Subcutaneous abdominal adipose tissue (tissue), 5 donors: Measurements from ENCODE around the gene MMRN1.

Source experiments
- H3K27ac ChIP-seq: one replicate; pipeline ENCODE4 v1.7.0; 2013; ENCODE audit warnings: low read depth, mild to moderate bottlenecking, inconsistent platforms, low read length, moderate library complexity
- H3K27me3 ChIP-seq, 5 donors: one replicate each; pipeline ENCODE4 v1.7.0; 2013; ENCODE audit warnings: low read length in 5 of 5, inconsistent platforms in 1 of 5; ENCODE audit not compliant: control insufficient read depth in 5 of 5, insufficient read depth in 4 of 5
- H3K36me3 ChIP-seq, 5 donors: one replicate each; pipeline ENCODE4 v1.7.0; 2013; ENCODE audit warnings: low read length in 5 of 5; ENCODE audit not compliant: control insufficient read depth in 5 of 5, insufficient read depth in 5 of 5
- H3K4me1 ChIP-seq, 5 donors: one replicate each; pipeline ENCODE4 v1.7.0; 2013; ENCODE audit warnings: low read length in 5 of 5, mild to moderate bottlenecking in 3 of 5, moderate library complexity in 1 of 5; ENCODE audit not compliant: control insufficient read depth in 5 of 5, insufficient read depth in 5 of 5
- H3K4me3 ChIP-seq, 5 donors: one replicate each; pipeline ENCODE4 v1.7.0; 2013; ENCODE audit warnings: low read length in 5 of 5, low read depth in 1 of 5
- H3K9ac ChIP-seq, 5 donors: one replicate each; pipeline ENCODE4 v1.7.0; 2013; ENCODE audit warnings: low read length in 5 of 5, mild to moderate bottlenecking in 4 of 5, moderate library complexity in 3 of 5
- H3K9me3 ChIP-seq, 5 donors: one replicate each; pipeline ENCODE4 v1.7.0; 2013; ENCODE audit warnings: low read length in 5 of 5; ENCODE audit not compliant: control insufficient read depth in 5 of 5
- donor health status: healthy.
- donor health status: healthy.
- donor health status: healthy.
- donor health status: healthy.
- donor health status: healthy.

Gene MMRN1

DNA sequence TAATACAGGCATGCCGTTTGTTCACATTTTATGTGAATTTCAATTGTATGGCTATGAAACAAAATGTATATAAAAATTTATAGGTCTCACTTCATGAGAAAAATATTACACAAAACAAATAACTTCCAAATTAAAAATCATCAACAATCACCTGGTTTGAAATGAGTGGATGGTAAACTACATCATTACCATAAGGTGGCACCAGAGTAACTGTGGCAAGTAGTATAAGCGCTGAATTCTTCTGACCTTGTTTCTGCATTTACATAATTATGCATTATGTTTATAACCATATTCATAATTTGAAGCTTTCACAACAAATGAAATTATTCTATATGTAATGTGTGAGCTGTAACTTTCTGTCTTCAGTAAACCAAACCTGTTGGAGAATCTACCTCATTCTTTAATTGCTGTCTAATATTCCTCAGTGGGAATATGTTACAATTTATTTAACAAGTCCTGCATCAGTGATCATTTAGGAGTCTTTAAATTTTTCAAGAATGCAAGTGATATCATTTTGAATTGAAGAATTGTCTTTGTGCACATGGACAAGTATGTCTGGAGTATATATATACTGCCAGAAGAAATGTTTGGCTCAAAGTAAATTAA is 55.2 kb downstream of the MMRN1 start:
- H3K36me3 ChIP-seq = no peaks in the 10 kb centered on the region
- H3K4me1 ChIP-seq = no peaks in the 10 kb centered on the region
- H3K4me3 ChIP-seq = no peak overlapping the region
- H3K27ac ChIP-seq = no peak overlapping the region
- no peaks in the 10 kb centered on the region for H3K9me3 ChIP-seq
- no peaks in the 10 kb centered on the region for H3K27me3 ChIP-seq
- H3K9ac ChIP-seq = no peak overlapping the region

DNA sequence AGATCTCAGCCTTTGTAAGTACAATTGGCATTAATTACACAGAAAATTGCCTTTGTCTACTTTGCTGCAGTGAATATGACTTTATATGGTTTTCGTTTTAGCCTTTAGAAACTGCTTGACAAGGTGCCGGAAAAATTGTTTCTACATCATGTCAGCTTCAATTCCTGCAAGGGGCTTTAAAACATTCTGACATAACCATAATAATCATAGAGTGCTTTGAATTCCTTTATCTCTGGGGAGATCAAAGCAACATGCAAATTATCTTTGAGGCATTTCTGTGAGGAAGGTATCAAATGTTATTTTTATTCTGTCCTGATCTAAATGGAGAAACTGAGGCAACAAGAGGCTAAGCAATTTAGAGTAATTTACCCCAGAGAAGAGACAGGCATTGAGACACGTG is 57.8 kb downstream of the MMRN1 start:
- H3K27ac ChIP-seq = no peak overlapping the region
- no peaks in the 10 kb centered on the region for H3K36me3 ChIP-seq
- H3K4me3 ChIP-seq = no peak overlapping the region
- no peak overlapping the region for H3K9ac ChIP-seq
- no peaks in the 10 kb centered on the region for H3K4me1 ChIP-seq
- H3K9me3 ChIP-seq = no peaks in the 10 kb centered on the region
- H3K27me3 ChIP-seq = no peaks in the 10 kb centered on the region

DNA sequence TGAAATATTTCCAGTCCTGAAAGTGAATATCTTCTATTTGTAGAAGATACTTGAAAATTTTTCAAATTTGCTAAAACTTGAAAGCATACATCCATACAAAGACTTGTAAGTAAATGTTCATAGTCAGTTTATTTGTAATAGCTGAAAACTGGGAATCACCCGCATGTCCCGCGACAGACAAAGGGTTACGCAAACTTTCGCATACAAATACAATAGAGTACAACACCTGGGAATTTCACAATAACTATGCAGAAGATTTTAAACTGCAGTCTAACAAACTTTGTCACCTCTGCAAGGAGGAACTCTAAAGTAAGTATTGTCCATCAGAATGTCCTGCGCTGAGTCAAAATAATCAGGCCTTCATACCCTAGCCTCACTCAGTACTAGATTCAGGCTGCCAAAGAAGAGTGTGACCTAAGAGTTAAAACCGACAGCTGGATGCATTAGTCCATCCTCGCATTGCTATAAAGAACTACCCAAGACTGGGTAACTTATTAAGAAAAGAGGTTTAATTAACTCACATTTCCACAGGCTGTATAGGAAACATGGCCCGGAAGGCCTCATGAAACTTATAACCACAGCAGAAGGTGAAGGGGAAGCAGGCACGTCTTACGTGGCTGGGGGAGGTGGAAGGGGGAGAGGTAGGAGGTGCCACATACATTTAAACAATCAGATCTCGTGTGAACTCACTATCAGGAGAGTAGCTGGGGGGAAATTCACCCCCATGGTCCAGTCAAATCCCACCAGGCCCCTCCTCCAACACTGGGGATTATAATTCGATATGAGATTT is 60.4 kb downstream of the MMRN1 start:
- Histone ChIP-seq H3K27me3 (no peaks in the 10 kb centered on the region), H3K27ac (no peak overlapping the region), H3K4me1 (no peaks in the 10 kb centered on the region)

GRCh38 chr4:89957046-89957926 is 62.6 kb downstream of the MMRN1 start:
- Histone ChIP-seq H3K27ac (no peak overlapping the region), H3K36me3 (no peaks in the 10 kb centered on the region), H3K9ac (no peak overlapping the region), H3K27me3 (no peaks in the 10 kb centered on the region), H3K4me1 (no peaks in the 10 kb centered on the region), H3K4me3 (no peak overlapping the region), H3K9me3 (no peaks in the 10 kb centered on the region)

More for the DNA sequence above, 60.4 kb downstream of the MMRN1 start:
- Histone ChIP-seq H3K9me3 (no peaks in the 10 kb centered on the region), H3K9ac (no peak overlapping the region), H3K36me3 (no peaks in the 10 kb centered on the region), H3K4me3 (no peak overlapping the region)

- Histone ChIP-seq H3K36me3 (no peaks in the 10 kb centered on the region), H3K4me3 (no peak overlapping the region), H3K27ac (no peak overlapping the region), H3K9me3 (no peaks in the 10 kb centered on the region), H3K4me1 (no peaks in the 10 kb centered on the region), H3K9ac (no peak overlapping the region), H3K27me3 (no peaks in the 10 kb centered on the region)
Observed at GRCh38 chr4:89981789-89982334, 87.2 kb downstream of the MMRN1 start.

- Histone ChIP-seq H3K27me3 (no peaks in the 10 kb centered on the region), H3K9me3 (peaks cover 0 to 4% (median 0%) of the 10 kb centered on the region in 5 donors), H3K36me3 (no peaks in the 10 kb centered on the region), H3K4me1 (no peaks in the 10 kb centered on the region), H3K4me3 (no peak overlapping the region), H3K27ac (no peak overlapping the region), H3K9ac (no peak overlapping the region)
Observed at GRCh38 chr4:89988268-89988667, 93.6 kb downstream of the MMRN1 start.

DNA sequence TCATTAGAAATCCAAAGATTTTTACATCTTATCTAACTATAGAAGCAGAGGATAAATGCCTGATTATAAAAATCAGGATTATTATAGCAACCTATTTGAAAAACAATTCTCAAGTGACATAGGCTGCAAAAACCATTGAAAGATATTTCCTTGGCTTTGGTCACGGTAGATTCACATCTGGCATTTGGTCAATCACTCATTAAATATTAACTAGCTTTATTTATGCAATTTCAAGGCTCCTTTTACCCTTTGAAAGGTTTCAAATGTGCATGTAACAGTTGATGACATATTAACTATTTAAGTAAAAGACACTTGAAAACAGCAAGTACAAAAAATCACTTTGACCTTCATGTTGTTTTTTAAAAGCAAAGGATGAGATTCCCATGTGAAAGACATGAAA is 98.1 kb downstream of the MMRN1 start:
- Histone ChIP-seq H3K4me3 (no peak overlapping the region), H3K4me1 (no peaks in the 10 kb centered on the region), H3K9ac (no peak overlapping the region), H3K9me3 (peaks cover 0 to 4% (median 0%) of the 10 kb centered on the region in 5 donors), H3K27me3 (no peaks in the 10 kb centered on the region), H3K36me3 (no peaks in the 10 kb centered on the region), H3K27ac (no peak overlapping the region)

- Histone ChIP-seq H3K27ac (no peak overlapping the region), H3K36me3 (no peaks in the 10 kb centered on the region), H3K27me3 (peaks cover 0 to 5% (median 0%) of the 10 kb centered on the region in 5 donors), H3K4me3 (no peak overlapping the region), H3K9me3 (no peaks in the 10 kb centered on the region), H3K9ac (no peak overlapping the region), H3K4me1 (no peaks in the 10 kb centered on the region)
Observed at GRCh38 chr4:89994176-89994873, 99.7 kb downstream of the MMRN1 start.

GRCh38 chr4:89995006-89995405 is 100.4 kb downstream of the MMRN1 start:
- Histone ChIP-seq H3K4me1 (no peaks in the 10 kb centered on the region), H3K9me3 (no peaks in the 10 kb centered on the region), H3K27me3 (peaks cover 0 to 5% (median 0%) of the 10 kb centered on the region in 5 donors), H3K4me3 (no peak overlapping the region), H3K9ac (no peak overlapping the region), H3K27ac (no peak overlapping the region), H3K36me3 (no peaks in the 10 kb centered on the region)
